Calu3 (cell line): ENCODE measurements around the gene PPFIA2. TPM values are rescaled to one million over a fixed set of nuclear protein-coding genes. Genes with fewer than 3 reads are reported as not detected.

Experiments
- Bru-seq: library from RNA; stranded (reverse); fragments of 400-500 nt; gene quantifications from one replicate; lab custom pipeline; 2021; lab: Mats Ljungman, UMichigan
- BruChase-seq, 2 experiments: library from RNA; stranded (reverse); fragments of 400-500 nt; gene quantifications; one replicate each; lab custom pipeline; 2021; lab: Mats Ljungman, UMichigan
- BruUV-seq: library from RNA; stranded (reverse); fragments of 400-500 nt; replicated peaks from 2 replicates; lab custom pipeline; 2021; lab: Mats Ljungman, UMichigan
- CTCF ChIA-PET: fragments of 300-600 bp; sonication (Branson Sonifier 250); formaldehyde crosslinking; loops from one replicate; lab custom pipeline; 2022; ENCODE audit warnings: antibody characterized with exemption; lab: Charles Lee
- DNase-seq: peaks from one replicate; pipeline ENCODE4 v3.0.0; 2022
- H3K27ac Mint-ChIP-seq: one replicate; pipeline ENCODE4 v1.8.0; 2022; ENCODE audit warnings: mixed read lengths; ENCODE audit not compliant: unreplicated experiment
- H3K27me3 Mint-ChIP-seq: one replicate; pipeline ENCODE4 v1.8.0; 2022; ENCODE audit warnings: mixed read lengths; ENCODE audit not compliant: unreplicated experiment
- H3K36me3 Mint-ChIP-seq: one replicate; pipeline ENCODE4 v1.8.0; 2022; ENCODE audit warnings: mild to moderate bottlenecking, moderate library complexity, mixed read lengths; ENCODE audit not compliant: insufficient read depth, unreplicated experiment
- H3K4me1 Mint-ChIP-seq: one replicate; pipeline ENCODE4 v1.8.0; 2022; ENCODE audit warnings: mild to moderate bottlenecking, low read depth, mixed read lengths; ENCODE audit not compliant: unreplicated experiment
- H3K4me3 Mint-ChIP-seq: one replicate; pipeline ENCODE4 v1.8.0; 2022; ENCODE audit warnings: mild to moderate bottlenecking, low read depth, moderate library complexity, mixed read lengths; ENCODE audit not compliant: unreplicated experiment
- H3K9me3 Mint-ChIP-seq: one replicate; pipeline ENCODE4 v1.8.0; 2022; ENCODE audit warnings: low read depth, mixed read lengths; ENCODE audit not compliant: unreplicated experiment
- intact Hi-C: fragments of 100-400 bp; cut with micrococcal nuclease; formaldehyde crosslinking; loops from one replicate; pipeline ENCODE4 v1.10.0; 2022; ENCODE audit not compliant: unreplicated experiment
- long read RNA-seq: library from polyadenylated mRNA; stranded (forward); transcript quantifications from one replicate; pipeline ENCODE4 v2.0.0, GENCODE V29; 2022
- total RNA-seq: library from RNA; stranded (reverse); gene quantifications from 2 replicates; pipeline ENCODE4 v1.2.3, GENCODE V29; 2022
- TF ChIP-seq, protein P1 (sequence below): fragments of 200-600 bp; IDR thresholded peaks from one replicate; pipeline ENCODE4 v1.8.0; 2022; ENCODE audit warnings: antibody characterized with exemption; ENCODE audit not compliant: unreplicated experiment

Gene PPFIA2
- total RNA-seq (0.07 TPM in 1 of 2 replicates, not detected in the other), Bru-seq, nascent RNA (percentile 17 among the genes with signal in this experiment), BruChase-seq, experiment 1, labeled RNA remaining after a 6-hour chase (percentile 12 among the genes with signal in this experiment), BruChase-seq, experiment 2, labeled RNA remaining after a 2-hour chase (percentile 10 among the genes with signal in this experiment)
- long read RNA-seq, partial matches to known transcripts: 0 of 1 reads
- long read RNA-seq, other reads (novel, unspliced or antisense): 1 of 1 reads

DNA sequence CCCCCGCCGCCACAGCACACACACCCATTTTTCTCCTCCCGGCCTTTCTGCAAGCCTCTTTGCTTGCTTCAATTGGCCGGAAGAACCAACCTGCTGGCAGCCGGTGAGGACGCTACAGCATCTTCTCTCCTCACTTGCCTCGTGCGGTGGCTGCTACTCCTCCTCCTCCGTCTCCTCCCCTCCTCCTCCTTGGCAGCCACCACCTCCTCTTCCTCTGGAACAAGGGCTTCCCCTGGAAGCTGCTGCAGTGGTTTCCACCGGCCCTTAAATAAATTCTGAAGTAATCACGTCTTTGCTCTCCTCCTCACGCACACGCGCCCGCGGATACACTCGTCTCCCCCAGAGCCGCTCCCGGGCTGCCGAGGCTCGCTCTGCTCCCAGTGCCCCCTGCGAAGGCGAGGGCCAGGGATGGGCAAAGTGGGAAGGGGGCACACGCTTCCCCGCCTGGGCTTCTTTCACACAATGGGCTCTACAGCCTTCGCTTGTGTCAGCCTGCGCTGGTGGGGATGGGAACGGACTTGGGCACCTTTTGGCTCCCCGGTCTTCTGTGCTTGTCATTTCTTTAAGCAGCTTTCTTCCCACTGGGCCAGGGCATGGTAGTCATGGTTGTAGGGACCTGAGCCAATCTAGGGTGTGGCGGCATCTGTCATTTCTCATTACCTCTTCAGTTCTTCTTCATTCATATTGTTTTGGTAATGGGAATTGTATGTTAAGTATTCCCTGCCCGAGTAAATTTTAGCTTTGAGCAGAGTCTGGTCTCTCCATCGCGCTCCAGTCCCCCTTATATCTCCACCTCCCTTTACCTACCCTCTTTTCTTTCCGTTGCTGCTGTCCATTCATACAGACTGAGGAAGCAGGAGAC lies at the start of gene PPFIA2:
PPFIA2 (minus strand) TSS at position 161 of the 862 bp plus-strand sequence.
- DNase-seq: peak; percentile 11
- BruUV-seq: no TSS peak
- peaks cover 17% of the 10 kb centered on the region for H3K27me3 Mint-ChIP-seq
- intact Hi-C loops: loop anchor here (5.0 kb wide), 1 partner anchor 338 kb away; no protein-coding TSS in a partner anchor
- H3K4me3 Mint-ChIP-seq: peak within 1 kb of the TSS; percentile 86
- TF ChIP-seq, protein P1, sequence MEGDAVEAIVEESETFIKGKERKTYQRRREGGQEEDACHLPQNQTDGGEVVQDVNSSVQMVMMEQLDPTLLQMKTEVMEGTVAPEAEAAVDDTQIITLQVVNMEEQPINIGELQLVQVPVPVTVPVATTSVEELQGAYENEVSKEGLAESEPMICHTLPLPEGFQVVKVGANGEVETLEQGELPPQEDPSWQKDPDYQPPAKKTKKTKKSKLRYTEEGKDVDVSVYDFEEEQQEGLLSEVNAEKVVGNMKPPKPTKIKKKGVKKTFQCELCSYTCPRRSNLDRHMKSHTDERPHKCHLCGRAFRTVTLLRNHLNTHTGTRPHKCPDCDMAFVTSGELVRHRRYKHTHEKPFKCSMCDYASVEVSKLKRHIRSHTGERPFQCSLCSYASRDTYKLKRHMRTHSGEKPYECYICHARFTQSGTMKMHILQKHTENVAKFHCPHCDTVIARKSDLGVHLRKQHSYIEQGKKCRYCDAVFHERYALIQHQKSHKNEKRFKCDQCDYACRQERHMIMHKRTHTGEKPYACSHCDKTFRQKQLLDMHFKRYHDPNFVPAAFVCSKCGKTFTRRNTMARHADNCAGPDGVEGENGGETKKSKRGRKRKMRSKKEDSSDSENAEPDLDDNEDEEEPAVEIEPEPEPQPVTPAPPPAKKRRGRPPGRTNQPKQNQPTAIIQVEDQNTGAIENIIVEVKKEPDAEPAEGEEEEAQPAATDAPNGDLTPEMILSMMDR: no peak
- peaks cover 15% of the 10 kb centered on the region for H3K36me3 Mint-ChIP-seq
- CTCF ChIA-PET: no interaction called here
- peaks cover 10% of the 10 kb centered on the region for H3K4me1 Mint-ChIP-seq
- H3K9me3 Mint-ChIP-seq: no peaks in the 10 kb centered on the region
- H3K27ac Mint-ChIP-seq: no peak within 1 kb of the TSS

- no peak for DNase-seq
- H3K27me3 Mint-ChIP-seq: no peaks in the 10 kb centered on the region
- no peak overlapping the region for H3K4me3 Mint-ChIP-seq
- no peaks in the 10 kb centered on the region for H3K4me1 Mint-ChIP-seq
- TF ChIP-seq, protein P1: no peak
- H3K27ac Mint-ChIP-seq: no peak overlapping the region
- no TSS peak for BruUV-seq
- intact Hi-C loops: no loop called here
- CTCF ChIA-PET: no interaction called here
- H3K36me3 Mint-ChIP-seq: no peaks in the 10 kb centered on the region
- no peaks in the 10 kb centered on the region for H3K9me3 Mint-ChIP-seq
Measured at GRCh38 chr12:81800298-81801148, 41.4 kb upstream of the PPFIA2 start.

DNA sequence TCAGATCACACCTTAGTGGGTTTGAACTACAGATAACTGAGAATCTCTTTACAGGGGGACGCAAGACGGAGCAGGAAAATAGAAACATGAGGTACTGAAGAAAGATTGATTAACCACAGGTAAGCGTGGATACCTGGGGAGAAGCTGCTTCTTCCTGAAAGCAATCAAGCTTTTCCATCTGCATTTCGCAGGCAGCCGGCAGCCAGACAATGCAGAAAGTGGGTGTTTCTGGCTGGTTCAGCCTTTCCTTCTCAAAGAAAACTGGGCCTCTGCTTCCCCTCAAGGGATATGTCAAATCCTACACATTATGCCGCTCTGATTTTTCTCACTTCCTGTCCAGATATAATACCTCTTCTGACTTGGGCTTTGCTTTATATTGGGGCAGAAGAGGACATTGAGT lies 39.1 kb upstream of the PPFIA2 start:
- H3K27me3 Mint-ChIP-seq: no peaks in the 10 kb centered on the region
- TF ChIP-seq, protein P1: no peak
- peaks cover 8% of the 10 kb centered on the region for H3K4me1 Mint-ChIP-seq
- DNase-seq: no peak
- no TSS peak for BruUV-seq
- CTCF ChIA-PET: no interaction called here
- no peak overlapping the region for H3K27ac Mint-ChIP-seq
- peaks cover 3% of the 10 kb centered on the region for H3K9me3 Mint-ChIP-seq
- intact Hi-C loops: loop anchor here (10.0 kb wide), 1 partner anchor 527 kb away; no protein-coding TSS in a partner anchor
- H3K36me3 Mint-ChIP-seq: no peaks in the 10 kb centered on the region
- H3K4me3 Mint-ChIP-seq: no peak overlapping the region

DNA sequence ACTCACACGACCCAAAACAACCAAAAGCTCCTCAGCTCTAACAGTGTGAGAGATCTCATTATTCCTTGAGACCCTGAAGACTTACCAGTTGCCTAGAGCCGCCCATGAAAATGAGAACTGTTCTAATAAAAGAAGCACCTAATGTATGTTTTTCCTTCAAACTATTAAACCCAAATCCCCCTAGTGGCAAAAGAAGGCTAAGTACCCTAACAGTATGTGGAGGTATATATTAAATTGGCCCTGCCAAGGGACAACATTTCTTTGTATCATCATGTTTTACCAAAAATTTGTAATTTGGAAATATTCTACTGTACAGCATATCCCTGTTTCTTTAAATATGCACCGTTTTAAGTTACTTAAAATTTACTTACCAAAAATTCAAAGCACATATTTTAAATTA lies 38.0 kb upstream of the PPFIA2 start:
- TF ChIP-seq, protein P1: peak; percentile 46
- intact Hi-C loops: loop anchor here (2.0 to 10.0 kb wide), 2 partner anchors 152 to 528 kb away; no protein-coding TSS in a partner anchor
- H3K36me3 Mint-ChIP-seq: no peaks in the 10 kb centered on the region
- peaks cover 8% of the 10 kb centered on the region for H3K4me1 Mint-ChIP-seq
- CTCF ChIA-PET: no interaction called here
- no peak overlapping the region for H3K27ac Mint-ChIP-seq
- no peaks in the 10 kb centered on the region for H3K27me3 Mint-ChIP-seq
- no peak for DNase-seq
- no peak overlapping the region for H3K4me3 Mint-ChIP-seq
- peaks cover 3% of the 10 kb centered on the region for H3K9me3 Mint-ChIP-seq
- no TSS peak for BruUV-seq
